OCI-LY1 (cell line): ENCODE measurements around the gene SSMEM1.

ENCODE experiments used
- EZH2 ChIP-seq: fragments of 200-600 bp; sonication (generic), shearing (Covaris generic); IDR thresholded peaks from 2 replicates; pipeline ENCODE4 v1.8.0; 2017; ENCODE audit warnings: borderline replicate concordance, mixed run types, mild to moderate bottlenecking, antibody characterized with exemption, low read length, moderate library complexity, mixed read lengths
- TF ChIP-seq, protein P1 (sequence below): fragments of 200-600 bp; sonication (generic), shearing (Covaris generic); IDR thresholded peaks from 2 replicates; pipeline ENCODE4 v1.5.1; 2017; ENCODE audit warnings: mild to moderate bottlenecking, antibody characterized with exemption, low read length, moderate library complexity, mixed read lengths

- TF ChIP-seq, protein P1, sequence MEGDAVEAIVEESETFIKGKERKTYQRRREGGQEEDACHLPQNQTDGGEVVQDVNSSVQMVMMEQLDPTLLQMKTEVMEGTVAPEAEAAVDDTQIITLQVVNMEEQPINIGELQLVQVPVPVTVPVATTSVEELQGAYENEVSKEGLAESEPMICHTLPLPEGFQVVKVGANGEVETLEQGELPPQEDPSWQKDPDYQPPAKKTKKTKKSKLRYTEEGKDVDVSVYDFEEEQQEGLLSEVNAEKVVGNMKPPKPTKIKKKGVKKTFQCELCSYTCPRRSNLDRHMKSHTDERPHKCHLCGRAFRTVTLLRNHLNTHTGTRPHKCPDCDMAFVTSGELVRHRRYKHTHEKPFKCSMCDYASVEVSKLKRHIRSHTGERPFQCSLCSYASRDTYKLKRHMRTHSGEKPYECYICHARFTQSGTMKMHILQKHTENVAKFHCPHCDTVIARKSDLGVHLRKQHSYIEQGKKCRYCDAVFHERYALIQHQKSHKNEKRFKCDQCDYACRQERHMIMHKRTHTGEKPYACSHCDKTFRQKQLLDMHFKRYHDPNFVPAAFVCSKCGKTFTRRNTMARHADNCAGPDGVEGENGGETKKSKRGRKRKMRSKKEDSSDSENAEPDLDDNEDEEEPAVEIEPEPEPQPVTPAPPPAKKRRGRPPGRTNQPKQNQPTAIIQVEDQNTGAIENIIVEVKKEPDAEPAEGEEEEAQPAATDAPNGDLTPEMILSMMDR: no peak
- TF ChIP-seq EZH2: no peak
Measured at GRCh38 chr7:130182990-130183389, 24.7 kb upstream of the SSMEM1 start.
